Activated CD4-positive, alpha-beta T cell treated with anti-CD3 and anti-CD28 coated beads, Interleukin-2, amount 50 U/mL, for 48 hours (primary cell): ENCODE measurements around the gene FHL2.
"Not testable (repeated sequence)": the region's sequence is repeated elsewhere in the genome, so short reads cannot be mapped to it uniquely, and the experiment has no call there.

ENCODE experiments used
- DNase-seq, 2 experiments: peaks; one replicate each; pipeline ENCODE4 v3.0.0-alpha.2; 2020

Gene FHL2

DNA sequence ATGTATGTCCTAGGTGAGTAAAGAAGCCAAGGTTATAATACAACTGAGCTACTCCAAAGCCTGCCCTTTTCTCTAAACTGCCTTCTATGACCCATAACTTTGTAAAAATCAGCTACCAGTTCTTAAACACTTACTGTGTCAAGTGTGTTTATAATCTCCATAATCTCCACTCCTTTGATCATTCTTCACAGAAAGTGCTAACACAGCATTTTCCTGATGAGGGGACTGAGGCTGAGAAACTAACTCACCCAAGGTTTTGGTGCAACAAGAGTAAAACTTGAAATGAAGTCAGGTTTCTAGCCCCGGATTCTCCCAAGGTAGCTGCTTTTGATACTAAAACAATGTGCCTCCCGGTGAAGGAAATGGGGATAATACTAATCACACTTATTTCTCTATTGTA lies 63.4 kb downstream of the FHL2 start:
- DNase-seq = no peak

DNA sequence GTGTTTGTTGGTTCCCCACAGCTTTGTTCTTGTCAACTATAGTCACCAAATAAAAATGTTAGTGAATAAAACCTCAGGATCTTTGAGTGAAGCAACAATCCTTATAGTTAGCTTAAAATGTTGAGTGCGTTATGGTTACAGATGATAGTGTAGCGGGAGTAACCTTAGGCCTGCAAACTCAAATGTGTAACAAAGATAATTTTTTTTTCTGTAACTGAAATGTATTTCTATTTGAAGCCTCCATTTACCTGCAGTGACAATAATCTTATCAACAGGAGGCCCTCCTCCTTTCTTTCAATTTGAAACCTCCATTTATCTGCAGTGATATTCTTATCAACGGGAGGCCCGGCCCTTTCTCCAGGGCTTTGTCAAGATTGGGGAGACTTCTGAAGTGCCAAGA lies 64.6 kb downstream of the FHL2 start:
- no peak for DNase-seq

GRCh38 chr2:105330681-105331375 lies 68.0 kb downstream of the FHL2 start:
- DNase-seq = peak; percentile 17 to 25

DNA sequence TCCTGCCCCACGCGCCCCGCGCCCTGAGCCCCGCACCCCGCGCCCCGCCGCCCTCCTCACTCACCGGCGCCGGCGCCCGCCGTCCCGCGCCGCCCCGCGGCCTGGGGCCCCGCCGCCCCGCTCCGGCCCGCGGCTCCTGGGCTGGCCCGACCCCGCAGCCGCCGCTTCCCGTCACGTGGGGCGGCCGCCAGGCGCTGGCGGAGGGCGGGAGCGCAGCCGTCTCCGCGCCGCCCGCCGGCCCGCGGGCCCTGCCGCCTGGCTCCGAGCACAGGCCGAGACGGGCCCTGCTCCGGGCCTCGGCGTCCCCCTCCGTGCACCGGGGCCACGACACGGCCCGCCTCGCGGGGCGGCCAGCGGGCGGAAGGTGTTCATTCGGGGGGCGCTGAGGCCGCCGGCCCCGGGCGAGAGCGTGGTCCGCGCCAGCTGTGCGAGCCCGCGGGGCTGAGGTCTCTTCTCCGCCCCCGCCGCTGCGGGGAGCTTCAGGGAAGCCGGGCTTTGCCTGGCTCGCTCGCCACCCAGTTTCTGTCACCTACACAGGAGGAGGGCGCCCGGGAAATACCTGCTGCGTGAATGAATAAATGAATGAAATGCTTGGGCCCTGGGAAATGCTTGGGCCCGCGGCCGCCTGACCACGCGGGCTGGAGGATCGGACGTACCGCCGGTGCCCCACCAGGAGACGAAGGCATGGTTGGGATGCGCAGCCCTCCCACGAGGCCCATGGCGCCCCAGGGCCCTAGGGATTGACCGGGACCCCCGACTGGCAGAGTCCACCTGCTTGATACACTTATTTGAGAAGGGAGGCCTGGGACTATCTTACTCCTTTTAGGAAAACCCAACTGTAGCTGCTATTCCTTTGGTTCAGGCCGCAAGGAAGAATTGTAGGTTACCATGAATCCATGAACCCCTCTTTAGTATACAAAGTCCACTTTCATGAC lies 69.0 kb downstream of the FHL2 start, which contains the start of gene TGFBRAP1:
Gene TGFBRAP1 (minus strand): TSS at position 175 of the 935 bp plus-strand sequence. CDS start 21,434 bp downstream, outside the sequence.
- DNase-seq = peak; percentile 45 to 57

GRCh38 chr2:105329197-105329554 lies 69.7 kb downstream of the FHL2 start:
- DNase-seq = peak; percentile 4 to 36

GRCh38 chr2:105328281-105329196 lies 70.3 kb downstream of the FHL2 start:
- DNase-seq = peak; percentile 17 to 40

DNA sequence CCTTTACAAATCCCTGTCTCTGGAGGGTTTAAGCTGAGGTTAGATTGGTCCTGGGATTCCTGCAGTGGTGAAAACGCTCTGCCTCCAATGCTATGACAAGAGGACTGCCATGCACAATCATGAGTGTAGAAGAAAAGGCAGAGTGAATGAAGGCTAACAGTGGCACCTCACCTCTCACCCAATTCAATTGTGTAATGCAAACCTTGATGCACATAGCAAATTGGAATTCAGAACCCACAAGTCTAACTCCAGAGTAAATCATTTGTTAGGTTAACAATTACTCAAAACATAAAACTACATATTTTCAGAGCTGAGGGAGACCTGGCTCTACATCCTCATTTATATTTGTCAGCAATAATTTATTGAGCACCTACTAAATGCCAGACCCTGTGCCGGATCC lies 71.2 kb downstream of the FHL2 start:
- no peak for DNase-seq

GRCh38 chr2:105327271-105327670 lies 71.6 kb downstream of the FHL2 start:
- DNase-seq = not testable (repeated sequence)

- DNase-seq = no peak
Measured at GRCh38 chr2:105325389-105325963, 73.4 kb downstream of the FHL2 start.

DNA sequence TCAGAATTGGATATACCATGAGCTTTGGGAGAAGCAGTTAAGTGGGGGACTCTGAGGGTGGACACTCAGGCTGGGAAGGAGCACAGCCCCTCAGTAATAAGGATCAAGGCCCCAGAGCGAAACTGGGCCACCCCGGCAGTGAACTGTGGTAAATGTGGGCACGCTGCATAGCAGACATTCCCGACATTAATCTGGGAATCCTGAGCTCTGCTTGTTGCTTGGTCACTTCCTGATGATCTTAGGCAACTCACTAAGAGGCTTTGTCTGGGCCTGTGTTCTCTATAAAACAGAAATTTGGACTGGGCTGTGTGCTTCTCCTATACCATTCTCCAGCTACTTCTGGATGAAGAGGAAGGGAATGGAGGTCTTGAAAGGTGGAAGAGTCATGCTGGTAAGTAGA lies 74.1 kb downstream of the FHL2 start:
- no peak for DNase-seq

DNA sequence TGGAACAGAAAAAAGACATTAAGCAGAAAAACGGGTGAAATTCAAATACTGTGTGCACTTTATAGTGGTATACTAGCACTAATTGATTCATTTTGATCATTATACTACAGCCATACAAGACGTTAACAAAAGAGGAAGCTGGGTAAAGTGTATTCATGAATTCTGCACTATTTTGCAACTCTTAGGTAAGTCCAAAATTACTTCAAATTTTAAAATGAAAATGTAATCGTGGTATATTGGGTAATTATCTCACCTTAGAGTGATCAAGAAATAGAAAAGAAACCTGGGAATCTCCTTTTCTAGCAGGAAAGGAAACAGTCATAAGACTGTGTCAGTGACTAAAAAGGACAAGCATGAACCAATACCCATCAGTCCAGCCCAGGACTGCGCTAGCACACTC lies 74.8 kb downstream of the FHL2 start:
- no peak for DNase-seq

- DNase-seq = no peak
Measured at GRCh38 chr2:105323111-105323510, 75.7 kb downstream of the FHL2 start.

GRCh38 chr2:105321875-105322646 lies 76.8 kb downstream of the FHL2 start:
- no peak for DNase-seq

DNA sequence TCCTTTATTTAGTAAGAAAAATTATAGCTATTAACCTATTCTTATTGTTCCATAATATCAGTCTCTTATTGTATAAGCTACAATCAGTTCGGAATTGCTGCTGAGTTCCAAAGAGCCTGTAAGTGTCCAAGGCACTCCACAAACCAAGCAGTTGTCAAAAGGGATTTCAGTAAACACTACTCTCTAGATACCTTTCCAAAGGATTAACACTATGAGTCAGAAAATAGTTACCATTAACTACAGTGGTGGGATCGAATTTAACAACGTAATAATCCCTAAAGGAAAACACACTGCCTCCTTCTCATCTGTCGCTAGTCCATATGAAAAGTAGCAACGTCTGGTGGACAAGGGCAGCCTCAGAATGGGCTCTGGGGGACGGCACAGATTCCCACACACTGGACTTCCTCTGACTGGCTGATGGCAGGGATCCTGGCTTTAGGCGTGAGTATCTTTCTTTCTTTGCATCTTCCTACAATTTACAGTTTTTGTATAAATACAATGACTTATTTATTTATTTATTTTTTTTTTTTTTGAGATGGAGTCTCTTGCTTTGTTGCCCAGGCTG lies 78.1 kb downstream of the FHL2 start:
- no peak for DNase-seq

DNA sequence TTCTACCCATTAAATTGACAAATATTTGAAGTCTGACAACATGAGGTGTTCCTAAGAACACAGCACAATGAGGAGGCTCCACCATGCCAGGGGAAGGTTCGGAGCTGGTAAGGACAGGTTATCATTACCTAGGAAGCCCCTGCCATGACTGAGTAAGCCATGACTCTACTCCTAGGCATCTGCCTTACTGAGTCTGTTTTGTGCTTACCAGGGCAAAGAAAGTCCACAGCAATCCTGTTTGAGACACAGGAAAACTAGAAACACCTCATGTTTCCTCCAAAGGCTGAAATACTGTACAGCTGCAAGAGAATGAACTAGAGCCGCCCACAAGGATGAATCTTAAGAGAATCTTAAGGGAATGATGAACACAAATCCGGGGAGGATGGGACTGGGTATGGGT lies 80.9 kb downstream of the FHL2 start:
- DNase-seq = no peak

GRCh38 chr2:105315314-105315713 lies 83.5 kb downstream of the FHL2 start:
- DNase-seq = no peak

GRCh38 chr2:105313877-105314276 lies 85.0 kb downstream of the FHL2 start:
- no peak for DNase-seq
